Renal cortex interstitium (tissue), 11 donors: ENCODE data around the gene NEK6. TPM values are rescaled to one million over a fixed set of nuclear protein-coding genes. Genes with fewer than 3 reads are reported as not detected.

Source experiments
- DNase-seq, 11 donors: peaks; one replicate each; pipeline ENCODE4 v3.0.0-alpha.2; 2013; ENCODE audit warnings: low read depth in 9 of 11, low spot score in 4 of 11; ENCODE audit errors: extremely low read depth in 1 of 11
- polyA plus RNA-seq, 3 donors: library from polyadenylated mRNA; unstranded; fragments of 120-200 nt; gene quantifications; one replicate each; pipeline ENCODE4 v1.2.1, GENCODE V29; 2013; ENCODE audit not compliant: insufficient read length in 3 of 3

NEK6 gene
- polyA plus RNA-seq, 3 donors, result 28.1 to 34.1 (median 28.5) TPM

DNA sequence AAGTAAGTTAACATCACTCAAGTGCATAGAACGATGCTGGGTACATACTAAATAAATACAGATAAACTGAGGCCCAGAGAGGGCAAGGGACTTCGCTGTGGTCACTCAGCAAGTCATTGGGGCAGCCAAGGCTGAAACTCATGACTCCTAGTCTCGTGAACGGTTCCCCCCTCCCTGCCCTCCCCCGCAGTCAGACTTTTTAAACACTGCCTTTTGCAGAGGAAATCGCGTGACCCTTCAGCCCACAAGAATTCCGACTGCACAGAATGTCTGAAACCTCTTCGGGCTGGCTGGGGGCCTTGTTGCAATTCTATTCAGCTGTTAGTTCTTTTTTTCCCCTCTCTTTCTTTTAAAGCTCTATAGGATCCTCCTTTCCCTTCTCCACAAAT, 28.1 kb downstream of the NEK6 start:
- DNase-seq, result peak in 10 of 11 donors; percentile 48 to 84 (median 70)

DNA sequence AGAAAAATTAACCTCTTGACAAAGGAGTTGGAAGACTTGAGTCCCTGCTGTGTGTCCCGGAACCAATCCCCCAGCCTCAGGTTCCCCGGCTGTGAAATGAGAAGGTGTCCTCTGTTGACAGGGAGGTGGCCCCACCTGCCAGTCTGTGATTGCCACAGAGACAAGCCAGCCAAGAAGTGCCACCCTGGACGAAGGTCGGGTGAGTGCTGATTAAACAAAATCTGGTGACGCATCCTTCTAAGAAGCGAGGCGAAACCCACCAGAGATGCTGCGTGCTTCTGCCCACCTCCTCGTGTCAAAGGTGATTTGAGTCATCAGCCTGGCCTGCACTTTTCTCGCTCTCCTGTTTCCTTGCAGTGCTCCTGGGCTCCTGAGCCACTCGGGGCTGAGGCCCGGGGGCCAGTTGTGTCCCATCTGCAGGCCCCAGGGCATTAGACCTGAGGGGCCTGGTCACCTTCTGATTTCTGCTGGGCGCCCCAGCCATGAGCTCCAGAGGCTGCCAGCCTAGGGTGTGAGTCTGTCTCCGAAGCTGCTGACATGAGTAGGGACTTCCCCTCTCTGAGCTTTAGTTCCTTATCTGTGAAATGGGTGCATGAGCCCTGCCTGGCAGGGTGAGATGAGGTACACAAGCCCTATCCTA, 28.7 kb downstream of the NEK6 start:
- no peak for DNase-seq

DNA sequence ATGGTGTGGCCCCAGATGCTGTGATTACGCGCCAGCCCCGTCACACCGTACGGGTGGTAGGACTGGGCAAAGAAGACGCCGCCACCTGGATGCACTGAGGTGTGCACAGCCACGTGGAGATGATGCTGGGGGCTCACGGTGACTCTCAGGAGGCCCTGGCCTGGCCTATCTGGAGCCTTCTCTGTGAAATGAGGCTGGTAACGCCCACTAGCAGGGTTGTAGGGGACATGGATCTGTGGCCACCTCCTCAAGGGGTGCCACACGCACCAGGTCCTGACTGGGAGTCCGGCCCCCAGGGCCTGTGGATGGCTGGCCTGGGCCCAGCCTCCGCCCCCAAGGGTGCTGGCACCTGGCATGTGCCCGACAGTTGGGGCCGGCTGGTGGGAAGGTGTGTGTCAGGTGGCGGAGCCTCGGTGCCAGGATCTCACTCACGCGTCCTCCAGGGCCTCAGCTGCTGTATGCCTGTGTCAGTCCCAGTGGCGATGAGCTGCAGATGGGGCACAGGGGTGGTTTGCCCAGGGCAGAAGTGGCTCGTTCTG, 32.4 kb downstream of the NEK6 start:
- DNase-seq, result no peak

- DNase-seq, result no peak
Measured at GRCh38 chr9:124290743-124291554, 33.2 kb downstream of the NEK6 start.

GRCh38 chr9:124291801-124292396, 34.1 kb downstream of the NEK6 start:
- no peak for DNase-seq

DNA sequence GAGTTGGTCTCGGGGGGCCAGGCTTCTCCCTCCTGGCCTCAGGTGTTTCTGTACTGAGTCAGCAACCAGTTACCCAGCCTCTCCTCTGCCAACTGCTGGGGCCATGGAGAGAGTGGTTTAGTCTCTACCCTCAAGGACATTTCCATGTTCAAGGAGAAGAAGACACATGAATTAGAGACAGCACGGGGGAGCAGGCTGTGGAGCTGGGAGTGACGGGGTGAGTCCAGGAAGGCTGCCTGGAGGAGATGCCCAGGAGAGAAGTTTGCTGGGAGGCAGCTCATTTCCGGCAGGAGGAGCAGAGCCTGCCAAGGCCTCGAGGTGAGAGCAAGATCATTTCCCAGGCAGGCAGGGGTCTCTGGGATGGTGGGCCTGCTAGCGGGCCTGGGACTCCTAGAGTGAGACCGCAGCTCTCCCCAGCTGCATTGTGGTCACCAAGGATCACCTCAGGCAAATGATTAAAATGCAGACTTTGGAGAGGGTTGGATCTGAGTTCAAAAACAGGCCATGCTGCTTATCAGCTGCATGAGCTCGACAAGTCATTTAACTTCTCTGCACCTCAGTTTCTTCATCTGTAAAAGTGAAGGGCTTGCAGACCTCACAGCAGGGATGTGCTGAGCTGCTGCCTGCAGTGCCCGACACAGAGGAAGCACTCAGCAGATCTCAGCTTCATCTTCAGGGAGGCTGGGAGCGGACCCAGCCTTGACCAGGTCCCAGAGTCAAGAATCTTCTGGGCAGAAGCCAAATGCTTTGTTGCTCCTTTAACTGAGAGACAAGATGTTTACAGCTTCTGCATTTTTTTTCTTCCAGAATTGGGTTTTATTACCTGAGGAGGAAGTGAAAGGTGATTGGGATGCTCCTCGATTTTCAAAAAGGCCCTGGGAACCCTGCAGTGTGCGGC, 35.2 kb downstream of the NEK6 start:
- DNase-seq, result no peak

GRCh38 chr9:124293718-124294506, 36.2 kb downstream of the NEK6 start:
- no peak for DNase-seq

GRCh38 chr9:124295159-124295794, 37.5 kb downstream of the NEK6 start:
- DNase-seq, result peak in 9 of 11 donors; percentile 51 to 81 (median 72)

- no peak for DNase-seq
Measured at GRCh38 chr9:124296094-124296493, 38.3 kb downstream of the NEK6 start.

DNA sequence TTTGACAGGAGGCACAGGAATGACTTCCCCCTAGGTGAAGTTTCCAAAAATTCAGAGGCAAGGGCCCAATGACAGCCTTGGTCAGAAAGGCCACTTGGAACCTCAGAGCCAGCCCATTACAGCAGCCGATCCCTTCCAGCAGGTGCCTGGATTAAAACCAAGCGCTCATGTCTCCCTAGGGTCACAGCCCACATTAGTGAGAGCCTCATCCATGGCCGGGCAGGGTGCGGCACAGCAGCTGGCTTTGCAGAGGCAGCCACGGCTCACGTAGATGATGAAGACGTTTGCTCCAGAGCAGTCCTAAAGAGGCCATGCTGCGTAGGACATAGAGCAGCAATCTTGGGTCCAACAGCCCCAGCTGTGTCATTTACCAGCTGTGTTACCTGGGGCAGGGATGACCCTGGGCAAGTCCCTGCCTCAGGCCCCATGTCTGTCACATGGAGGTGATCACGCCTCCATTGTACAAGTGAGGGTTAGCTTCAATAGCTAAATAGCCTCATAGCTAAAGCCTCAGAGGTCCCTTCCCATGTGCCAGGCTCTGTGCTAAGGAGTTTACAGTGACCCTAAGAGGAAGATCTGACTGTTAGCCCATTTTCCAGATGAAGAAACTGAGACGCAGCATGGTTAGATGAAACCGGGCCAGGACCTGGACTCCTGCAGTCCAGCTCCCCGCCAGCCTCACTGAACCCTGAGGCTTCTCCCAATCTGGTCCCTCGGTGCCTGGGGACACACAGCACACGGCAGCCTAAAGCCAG, 39.2 kb downstream of the NEK6 start:
- DNase-seq, result no peak

GRCh38 chr9:124297551-124297901, 39.8 kb downstream of the NEK6 start:
- DNase-seq, result peak in 2 of 11 donors; percentile 48 to 52

DNA sequence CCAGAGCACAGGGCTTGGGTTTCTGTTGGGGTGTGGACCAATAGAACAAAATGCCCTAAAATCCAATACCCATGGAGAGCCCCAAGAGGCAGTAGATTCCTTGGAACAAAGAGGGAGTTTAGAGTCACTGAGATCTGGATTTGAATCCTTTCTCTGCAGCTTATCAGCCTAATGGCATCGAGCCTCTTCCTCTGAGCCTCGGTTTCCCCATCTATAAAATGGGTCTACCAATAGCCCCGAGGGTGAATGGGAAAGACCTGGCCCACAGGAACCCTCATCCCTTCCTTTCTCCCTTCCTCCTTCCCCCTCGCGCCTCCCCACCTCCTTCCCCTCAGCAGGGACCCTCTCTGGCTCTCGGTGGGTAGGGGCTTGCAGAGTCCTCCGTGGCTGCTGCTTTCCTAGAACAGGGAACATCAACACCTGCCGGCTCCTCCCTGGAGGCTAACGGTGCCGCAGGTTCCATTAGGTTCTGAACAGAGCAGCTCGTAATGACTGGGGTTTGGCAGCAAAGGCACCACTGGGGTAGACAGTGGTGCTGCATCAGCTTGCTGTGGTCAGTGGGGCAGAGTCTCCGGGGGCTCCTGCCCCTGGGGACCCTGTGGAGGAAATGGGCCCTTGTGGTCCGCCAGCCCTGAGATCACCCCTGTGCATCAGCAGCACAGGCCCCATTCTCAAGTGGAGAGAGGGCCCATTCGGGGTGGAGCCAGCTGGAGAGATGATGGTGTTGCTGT, 40.3 kb downstream of the NEK6 start:
- no peak for DNase-seq

DNA sequence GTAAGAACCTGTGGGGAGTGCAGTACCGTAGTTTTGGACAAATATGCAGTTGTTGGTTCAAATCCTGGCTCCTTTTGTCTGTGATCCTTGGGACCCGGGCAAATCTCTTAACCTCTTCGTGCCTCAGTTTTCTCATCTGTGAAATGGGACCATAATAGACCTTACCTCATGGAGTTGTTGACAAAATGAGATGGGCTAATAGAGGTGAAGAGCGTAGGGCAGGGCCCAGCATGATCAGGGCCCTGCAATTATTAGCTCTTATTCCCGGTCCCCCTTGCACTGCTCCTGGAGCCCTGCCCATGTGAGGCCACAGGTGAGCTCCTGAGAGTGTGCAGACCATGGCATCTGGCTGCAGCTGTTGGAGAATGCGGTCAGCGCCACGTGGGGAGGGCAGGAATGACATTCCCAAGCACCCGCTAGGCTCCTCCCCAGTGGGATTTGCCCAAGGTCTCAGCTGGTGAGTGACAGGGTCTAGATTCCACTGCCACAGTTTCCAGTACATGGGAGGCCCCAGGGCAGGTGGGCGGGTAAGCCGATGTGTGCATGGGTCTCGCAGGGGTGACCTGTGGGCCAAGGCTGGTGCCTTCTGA, 41.0 kb downstream of the NEK6 start:
- DNase-seq, result no peak

- no peak for DNase-seq
Measured at GRCh38 chr9:124299515-124300090, 41.9 kb downstream of the NEK6 start.

DNA sequence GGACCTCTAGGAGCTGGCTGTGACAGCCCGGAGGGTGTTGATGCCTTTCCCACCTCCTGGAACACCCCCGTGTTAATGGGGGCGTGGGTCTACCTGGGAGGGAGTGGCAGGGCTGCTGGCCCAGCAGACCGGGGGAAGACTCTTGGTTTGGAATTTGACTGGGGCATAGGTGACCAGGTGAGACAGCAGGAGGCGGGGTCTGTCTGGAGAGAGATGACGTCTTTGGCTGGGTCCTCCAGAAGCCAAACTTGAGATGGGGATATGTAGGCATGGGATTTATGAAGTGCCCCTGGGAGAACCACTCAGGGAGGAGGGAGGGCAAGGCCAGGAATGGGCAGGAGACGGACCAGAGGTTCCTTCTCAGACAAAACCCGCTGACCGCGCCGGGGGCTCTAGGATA, 42.6 kb downstream of the NEK6 start:
- DNase-seq, result no peak

DNA sequence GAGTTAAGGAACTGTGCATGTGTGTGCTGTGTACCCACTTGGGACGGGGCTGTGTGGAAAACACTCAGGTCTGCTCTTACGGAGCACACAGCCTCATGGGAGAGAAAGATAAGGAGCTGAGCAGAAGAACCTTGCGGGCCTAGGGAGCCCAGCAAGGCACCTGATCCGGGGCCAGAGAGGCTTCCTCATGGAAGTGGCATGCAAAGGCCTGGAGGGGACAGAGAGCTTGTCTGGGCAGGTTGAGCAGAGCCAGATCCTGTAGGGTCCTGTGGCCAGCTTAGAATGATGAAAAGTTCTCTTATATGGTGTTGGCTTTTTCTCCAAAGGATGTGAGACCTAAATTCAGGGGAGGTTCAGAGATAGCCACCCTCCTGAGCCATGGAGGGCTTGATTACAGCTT, 45.2 kb downstream of the NEK6 start:
- DNase-seq, result no peak
